WTC11 (cell line): ENCODE measurements around the gene CTIF. TPM values are rescaled to one million over a fixed set of nuclear protein-coding genes. Genes with fewer than 3 reads are reported as not detected.

Experiments used
- ATAC-seq: fragments of 200-7000 bp; cut with Tn5 transposase; 2 replicates; pipeline ENCODE4 v1.10.0; 2021; ENCODE audit warnings: mild to moderate bottlenecking, moderate library complexity
- CTCF ChIA-PET: fragments of 300-600 bp; sonication (Branson Sonifier 250); formaldehyde crosslinking; loops from one replicate; lab custom pipeline; 2021; ENCODE audit warnings: antibody characterized with exemption; lab: Charles Lee
- POLR2A ChIA-PET: fragments of 350-600 bp; sonication (Branson Sonifier 250); formaldehyde crosslinking; loops from one replicate; lab custom pipeline; 2021; ENCODE audit warnings: antibody characterized with exemption; lab: Charles Lee
- DNase-seq: peaks from one replicate; pipeline ENCODE4 v3.0.0; 2021; ENCODE audit warnings: low spot score
- H3K27ac Mint-ChIP-seq: 2 replicates; pipeline ENCODE4 v1.8.0; 2021; ENCODE audit warnings: mixed read lengths
- H3K27me3 Mint-ChIP-seq: 2 replicates; pipeline ENCODE4 v1.8.0; 2021; ENCODE audit warnings: low read depth, mild to moderate bottlenecking, moderate library complexity, mixed read lengths
- H3K36me3 Mint-ChIP-seq: 2 replicates; pipeline ENCODE4 v1.8.0; 2021; ENCODE audit warnings: mixed read lengths
- H3K4me1 Mint-ChIP-seq: 2 replicates; pipeline ENCODE4 v1.8.0; 2022; ENCODE audit warnings: mixed read lengths
- H3K4me3 Mint-ChIP-seq: 2 replicates; pipeline ENCODE4 v1.8.0; 2021; ENCODE audit warnings: mild to moderate bottlenecking, moderate library complexity, mixed read lengths
- H3K9me3 Mint-ChIP-seq: 2 replicates; pipeline ENCODE4 v1.8.0; 2021; ENCODE audit warnings: mixed read lengths
- AFF4 ChIP-seq: sonication (generic); formaldehyde crosslinking; IDR thresholded peaks from 2 replicates; pipeline ENCODE4 v1.8.1; 2023; ENCODE audit warnings: mild to moderate bottlenecking, missing genetic modification reagents, borderline replicate concordance
- ATF3 ChIP-seq: sonication (generic); formaldehyde crosslinking; conservative IDR thresholded peaks from 2 replicates; pipeline ENCODE4 v1.8.1; 2022; ENCODE audit warnings: mild to moderate bottlenecking, missing genetic modification reagents
- CDX4 ChIP-seq: fragments of 250-450 bp; sonication (Bioruptor Pico); IDR thresholded peaks from 2 replicates; pipeline ENCODE4 v1.9.0; 2021; ENCODE audit warnings: moderate library complexity, mild to moderate bottlenecking, inconsistent platforms, borderline replicate concordance
- CREM ChIP-seq: sonication (generic); formaldehyde crosslinking; IDR thresholded peaks from 2 replicates; pipeline ENCODE4 v1.8.1; 2022; ENCODE audit warnings: mild to moderate bottlenecking, missing genetic modification reagents, moderate library complexity
- ERG ChIP-seq: fragments of 250-450 bp; sonication (Bioruptor Pico); IDR thresholded peaks from 2 replicates; pipeline ENCODE4 v1.8.0; 2021; ENCODE audit warnings: mild to moderate bottlenecking
- FOXP1 ChIP-seq: sonication (generic); formaldehyde crosslinking; IDR thresholded peaks from 2 replicates; pipeline ENCODE4 v1.8.0; 2022; ENCODE audit warnings: missing genetic modification reagents, mild to moderate bottlenecking, moderate library complexity, borderline replicate concordance
- JAZF1 ChIP-seq: fragments of 250-450 bp; sonication (Bioruptor Pico); IDR thresholded peaks from 2 replicates; pipeline ENCODE4 v1.9.0; 2021; ENCODE audit warnings: moderate library complexity, mild to moderate bottlenecking, inconsistent platforms
- MYBL2 ChIP-seq: sonication (generic); formaldehyde crosslinking; IDR thresholded peaks from 2 replicates; pipeline ENCODE4 v1.8.1; 2023; ENCODE audit warnings: mild to moderate bottlenecking, moderate library complexity, missing genetic modification reagents
- OVOL2 ChIP-seq: fragments of 250-450 bp; sonication (Bioruptor Pico); IDR thresholded peaks from 2 replicates; pipeline ENCODE4 v1.9.0; 2021; ENCODE audit warnings: mild to moderate bottlenecking, borderline replicate concordance
- SP1 ChIP-seq: sonication (generic); formaldehyde crosslinking; conservative IDR thresholded peaks from 2 replicates; pipeline ENCODE4 v1.8.1; 2022; ENCODE audit warnings: missing genetic modification reagents
- TCF7 ChIP-seq: sonication (generic); formaldehyde crosslinking; IDR thresholded peaks from 2 replicates; pipeline ENCODE4 v1.8.0; 2022; ENCODE audit warnings: mild to moderate bottlenecking, low read depth, missing genetic modification reagents, moderate library complexity
- USF1 ChIP-seq: sonication (generic); formaldehyde crosslinking; IDR thresholded peaks from 2 replicates; pipeline ENCODE4 v1.8.0; 2022; ENCODE audit warnings: mild to moderate bottlenecking, missing genetic modification reagents
- ZNF121 ChIP-seq: sonication (generic); formaldehyde crosslinking; IDR thresholded peaks from 2 replicates; pipeline ENCODE4 v1.8.0; 2023; ENCODE audit warnings: missing genetic modification reagents
- ZNF281 ChIP-seq: sonication (generic); formaldehyde crosslinking; IDR thresholded peaks from 2 replicates; pipeline ENCODE4 v1.8.0; 2023; ENCODE audit warnings: mild to moderate bottlenecking, missing genetic modification reagents
- ZNF396 ChIP-seq: fragments of 250-450 bp; sonication (Bioruptor Pico); IDR thresholded peaks from 2 replicates; pipeline ENCODE4 v1.8.0; 2021; ENCODE audit warnings: mild to moderate bottlenecking, moderate library complexity, borderline replicate concordance
- ZNF423 ChIP-seq: fragments of 250-450 bp; sonication (Bioruptor Pico); IDR thresholded peaks from 2 replicates; pipeline ENCODE4 v2.1.2; 2022; ENCODE audit warnings: mild to moderate bottlenecking, moderate library complexity
- total RNA-seq: library from RNA; stranded (reverse); gene quantifications from 3 replicates; pipeline ENCODE4 v1.2.3, GENCODE V29; 2021
- TF ChIP-seq, protein P1 (sequence below): sonication (generic); formaldehyde crosslinking; IDR thresholded peaks from 2 replicates; pipeline ENCODE4 v1.8.1; 2022; ENCODE audit warnings: missing genetic modification reagents, borderline replicate concordance

The CTIF gene
- total RNA-seq, 1 experiment from 2014 or later: 28.5 TPM

GRCh38 chr18:48896326-48896874, 357.6 kb downstream of the CTIF start:
- no peak for TF ChIP-seq TCF7
- no peak for TF ChIP-seq JAZF1
- no peak for TF ChIP-seq ATF3 (CRISPR knock-in tag)
- TF ChIP-seq USF1 (CRISPR knock-in tag): no peak
- no peak for TF ChIP-seq OVOL2 (CRISPR knock-in tag)
- no peak for TF ChIP-seq ZNF396 (CRISPR knock-in tag)
- no peak for TF ChIP-seq SP1
- TF ChIP-seq CDX4 (CRISPR knock-in tag): no peak
- TF ChIP-seq FOXP1 (CRISPR knock-in tag): no peak
- Mint-ChIP-seq H3K9me3 (peaks cover 8% of the 10 kb centered on the region), H3K4me1 (peaks cover 4% of the 10 kb centered on the region), H3K27ac (no peak overlapping the region), H3K4me3 (no peak overlapping the region), H3K36me3 (no peaks in the 10 kb centered on the region), H3K27me3 (no peaks in the 10 kb centered on the region)
- DNase-seq (no peak), ATAC-seq (no peak)
- ChIA-PET POLR2A (interaction anchor here (0.6 kb wide), 1 partner anchor 43 kb away, joined by 4 read pairs; no protein-coding TSS in a partner anchor), CTCF (interaction anchor here (1.1 to 1.8 kb wide), 6 partner anchors 15 to 119 kb away, joined by 3 to 8 read pairs (median 4); no protein-coding TSS in a partner anchor)

GRCh38 chr18:48896875-48897511, 358.2 kb downstream of the CTIF start:
- POLR2A ChIA-PET: interaction anchor here (0.6 kb wide), 1 partner anchor 42 kb away, joined by 4 read pairs; no protein-coding TSS in a partner anchor
- Mint-ChIP-seq H3K27me3 (no peaks in the 10 kb centered on the region), H3K4me3 (no peak overlapping the region), H3K4me1 (peaks cover 4% of the 10 kb centered on the region), H3K27ac (no peak overlapping the region), H3K9me3 (peaks cover 8% of the 10 kb centered on the region), H3K36me3 (no peaks in the 10 kb centered on the region)
- peak; percentile 84 for ATAC-seq
- peak; percentile 71 for DNase-seq
- CTCF ChIA-PET: interaction anchor here (0.6 to 1.8 kb wide), 14 partner anchors 15 to 187 kb away, joined by 3 to 8 read pairs (median 4); no protein-coding TSS in a partner anchor
- TF ChIP-seq ZNF281 (CRISPR knock-in tag) (0 out of 2 replicates have a peak, but pooled peaks have one; percentile 12), ERG (CRISPR knock-in tag) (no peak), MYBL2 (CRISPR knock-in tag) (no peak), ZNF121 (CRISPR knock-in tag) (0 out of 2 replicates have a peak, but pooled peaks have one; percentile 37), ATF3 (CRISPR knock-in tag) (no peak), ZNF423 (CRISPR knock-in tag) (no peak), CREM (CRISPR knock-in tag) (no peak), SP1 (no peak), AFF4 (CRISPR knock-in tag) (no peak)
- TF ChIP-seq, protein P1, sequence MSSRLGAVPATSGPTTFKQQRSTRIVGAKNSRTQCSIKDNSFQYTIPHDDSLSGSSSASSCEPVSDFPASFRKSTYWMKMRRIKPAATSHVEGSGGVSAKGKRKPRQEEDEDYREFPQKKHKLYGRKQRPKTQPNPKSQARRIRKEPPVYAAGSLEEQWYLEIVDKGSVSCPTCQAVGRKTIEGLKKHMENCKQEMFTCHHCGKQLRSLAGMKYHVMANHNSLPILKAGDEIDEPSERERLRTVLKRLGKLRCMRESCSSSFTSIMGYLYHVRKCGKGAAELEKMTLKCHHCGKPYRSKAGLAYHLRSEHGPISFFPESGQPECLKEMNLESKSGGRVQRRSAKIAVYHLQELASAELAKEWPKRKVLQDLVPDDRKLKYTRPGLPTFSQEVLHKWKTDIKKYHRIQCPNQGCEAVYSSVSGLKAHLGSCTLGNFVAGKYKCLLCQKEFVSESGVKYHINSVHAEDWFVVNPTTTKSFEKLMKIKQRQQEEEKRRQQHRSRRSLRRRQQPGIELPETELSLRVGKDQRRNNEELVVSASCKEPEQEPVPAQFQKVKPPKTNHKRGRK (CRISPR knock-in tag): no peak
